Stimulated activated CD4-positive, alpha-beta T cell treated with anti-CD3 and anti-CD28 coated beads, Interleukin-2, amount 100 ng/mL, for 4 hours (primary cell): ENCODE data around the gene B4GALT5.
A peak's percentile ranks its signal among the peaks of the same experiment; 100 is the strongest.
"Not testable (repeated sequence)": the region's sequence is repeated elsewhere in the genome, so short reads cannot be mapped to it uniquely, and the experiment has no call there.

ENCODE experiments used
- DNase-seq: peaks from one replicate; pipeline ENCODE4 v3.0.0-alpha.2; 2020; ENCODE audit warnings: low read depth

Gene B4GALT5

DNA sequence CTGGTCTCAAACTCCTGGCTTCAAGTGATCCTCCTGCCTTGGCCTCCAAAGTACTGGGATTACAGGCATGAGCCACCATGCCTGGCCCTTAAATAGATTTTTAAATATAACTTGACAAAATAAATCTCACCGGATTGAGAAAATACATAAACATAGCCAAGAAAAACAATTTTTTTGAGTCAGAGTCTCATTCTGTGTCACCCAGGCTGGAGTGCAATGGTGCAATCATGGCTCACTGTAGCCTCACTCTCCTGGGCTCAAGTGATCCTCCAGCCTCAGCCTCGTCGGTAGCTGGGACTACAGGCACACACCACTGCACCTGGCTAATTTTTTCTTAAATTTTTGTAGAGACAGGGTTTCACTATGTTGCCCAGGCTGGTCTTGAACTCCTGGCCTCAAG is 85.4 kb downstream of the B4GALT5 start:
- DNase-seq, result not testable (repeated sequence)

GRCh38 chr20:49627329-49627761 is 86.3 kb downstream of the B4GALT5 start:
- no peak for DNase-seq

- DNase-seq, result not testable (repeated sequence)
Measured at GRCh38 chr20:49624988-49625387, 88.7 kb downstream of the B4GALT5 start.

DNA sequence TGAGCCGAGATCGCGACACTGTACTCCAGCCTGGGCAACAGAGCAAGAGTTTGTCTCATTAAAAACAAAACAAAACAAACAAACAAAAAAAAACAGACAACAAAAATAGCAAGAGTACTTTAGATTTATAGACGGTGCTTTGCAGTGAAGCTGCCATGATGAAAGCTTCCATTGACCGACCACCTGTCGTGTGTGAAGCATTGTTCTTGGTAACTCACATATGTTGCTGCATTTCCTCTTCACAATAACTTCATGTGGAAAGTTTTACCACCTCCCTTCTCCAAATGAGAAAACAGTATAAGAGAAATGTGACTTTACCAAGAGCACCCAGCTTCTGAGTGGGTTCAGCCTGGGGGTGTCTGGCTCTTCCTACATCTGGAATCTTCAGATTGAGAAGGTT is 89.4 kb downstream of the B4GALT5 start:
- DNase-seq, result no peak

- no peak for DNase-seq
Measured at GRCh38 chr20:49622243-49622642, 91.4 kb downstream of the B4GALT5 start.

- no peak for DNase-seq
Measured at GRCh38 chr20:49620364-49621240, 93.1 kb downstream of the B4GALT5 start.

DNA sequence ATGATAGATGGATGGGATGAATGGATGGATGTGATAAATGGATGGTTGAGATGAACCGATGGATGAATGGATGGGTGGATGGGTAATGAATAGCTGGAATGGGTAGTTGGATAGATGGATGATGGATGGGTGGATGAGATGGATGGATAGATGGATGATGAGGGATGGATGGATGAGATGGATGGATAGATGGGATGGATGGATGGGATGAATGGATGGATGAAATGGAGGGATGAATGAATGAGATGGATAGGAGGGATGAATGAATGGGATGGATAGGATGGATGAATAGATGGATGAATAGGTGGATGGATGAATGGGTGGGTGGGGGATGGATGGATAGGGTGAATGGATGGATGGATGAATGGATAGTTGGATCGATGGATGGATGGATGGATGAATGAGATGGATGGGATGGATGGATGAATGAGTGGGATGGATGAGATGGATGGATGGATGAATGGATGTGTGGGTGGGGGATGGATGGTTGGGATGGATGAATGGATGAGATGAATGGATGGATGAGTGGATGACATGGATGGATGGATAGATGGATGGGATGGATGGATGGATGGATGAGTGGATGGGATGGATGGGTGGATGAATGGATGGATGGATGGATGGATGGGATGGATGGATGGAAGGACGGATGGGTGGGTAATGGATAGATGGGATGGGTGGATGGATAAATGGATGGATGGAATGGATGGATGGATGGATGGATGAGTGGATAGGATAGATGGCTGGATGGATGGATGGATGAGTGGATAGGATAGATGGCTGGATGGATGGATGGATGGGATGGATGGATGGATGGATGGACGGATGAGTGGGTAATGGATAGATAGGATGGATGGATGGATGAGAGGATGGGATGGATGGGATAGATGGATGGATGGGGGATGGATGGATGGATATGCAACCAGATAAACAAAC is 94.3 kb downstream of the B4GALT5 start:
- DNase-seq, result no peak

GRCh38 chr20:49618289-49618688 is 95.4 kb downstream of the B4GALT5 start:
- no peak for DNase-seq

DNA sequence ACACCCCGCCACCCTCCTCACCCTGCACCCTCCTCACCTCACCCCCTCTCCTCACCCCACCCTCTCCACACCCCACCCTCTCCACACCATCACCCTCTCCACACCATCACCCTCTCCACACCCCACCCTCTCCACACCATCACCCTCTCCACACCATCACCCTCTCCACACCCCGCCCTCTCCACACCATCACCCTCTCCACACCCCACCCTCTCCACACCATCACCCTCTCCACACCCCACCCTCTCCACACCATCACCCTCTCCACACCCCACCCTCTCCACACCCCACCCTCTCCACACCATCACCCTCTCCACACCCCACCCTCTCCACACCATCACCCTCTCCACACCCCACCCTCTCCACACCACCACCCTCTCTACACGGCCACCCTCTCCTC is 96.3 kb downstream of the B4GALT5 start:
- not testable (repeated sequence) for DNase-seq

- DNase-seq, result no peak
Measured at GRCh38 chr20:49616154-49617007, 97.3 kb downstream of the B4GALT5 start.

DNA sequence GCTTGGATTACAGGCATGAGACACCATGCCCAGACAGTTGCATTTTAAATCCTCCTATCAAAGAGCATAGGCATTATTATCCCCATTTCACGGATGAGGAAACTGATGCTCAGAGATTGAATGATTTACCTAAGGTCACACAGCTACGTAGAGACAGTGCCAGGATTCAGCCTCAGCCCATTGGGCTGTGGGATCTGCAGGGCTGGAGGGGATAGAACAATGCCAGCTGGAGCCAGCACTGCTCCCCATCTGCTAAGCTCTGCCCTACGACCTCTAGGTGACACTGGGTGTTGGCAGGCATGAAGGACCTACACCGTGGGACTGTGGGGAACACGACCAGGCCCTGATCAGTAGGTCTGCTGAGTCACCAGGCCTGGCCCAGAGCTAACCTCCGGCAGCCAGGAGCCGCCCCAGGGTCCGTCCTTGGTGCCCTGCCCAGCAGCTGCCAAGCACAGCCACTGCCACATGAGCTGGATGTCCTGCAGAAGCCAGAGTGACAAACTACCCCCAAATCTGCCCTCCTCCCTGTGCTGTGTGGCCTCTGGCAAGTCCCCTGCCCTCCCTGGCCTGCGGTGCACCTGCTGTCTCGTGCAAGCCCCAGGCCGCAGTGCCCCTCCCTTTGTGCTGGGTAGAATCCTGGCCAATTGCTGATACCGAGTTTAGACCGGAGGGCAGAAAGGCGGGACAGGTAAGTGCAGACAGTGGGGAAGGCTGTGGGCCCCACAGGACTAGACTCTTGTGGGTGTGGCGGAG is 98.1 kb downstream of the B4GALT5 start:
- DNase-seq, result no peak

- DNase-seq, result not testable (repeated sequence)
Measured at GRCh38 chr20:49615051-49615400, 98.7 kb downstream of the B4GALT5 start.

DNA sequence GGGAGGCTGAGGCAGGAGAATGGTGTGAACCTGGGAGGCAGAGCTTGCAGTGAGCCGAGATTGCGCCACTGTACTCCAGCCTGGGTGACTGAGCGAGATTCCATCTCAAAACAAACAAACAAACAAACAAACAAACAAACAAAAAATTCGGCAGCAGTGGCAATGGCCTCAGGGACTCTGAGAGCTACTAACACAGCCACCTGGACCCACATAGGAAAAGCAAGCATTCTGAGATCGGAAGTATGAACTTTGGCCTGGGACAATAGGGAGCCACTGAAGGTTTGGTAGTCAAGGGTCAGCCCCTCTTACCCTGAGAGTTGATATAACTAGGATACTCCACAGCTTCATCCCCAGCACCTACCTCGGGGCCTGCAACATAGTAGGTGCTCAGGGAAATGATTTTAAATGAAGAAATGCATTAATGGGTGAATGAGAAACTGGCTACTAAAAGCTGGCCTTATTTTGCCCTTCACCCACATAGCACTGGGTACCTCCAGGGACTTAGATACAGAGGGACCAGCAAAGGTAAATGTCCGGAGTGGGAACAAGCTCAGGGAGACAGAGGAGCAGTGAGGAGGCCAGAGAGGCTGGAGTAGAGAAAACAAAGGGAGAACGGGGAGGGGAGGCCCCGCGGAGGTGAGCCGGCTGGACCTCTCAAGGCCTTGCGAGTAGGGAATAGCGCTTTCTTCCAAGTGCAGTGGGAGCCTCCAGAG is 99.2 kb downstream of the B4GALT5 start:
- DNase-seq, result no peak

- no peak for DNase-seq
Measured at GRCh38 chr20:49612127-49612738, 101.4 kb downstream of the B4GALT5 start.

DNA sequence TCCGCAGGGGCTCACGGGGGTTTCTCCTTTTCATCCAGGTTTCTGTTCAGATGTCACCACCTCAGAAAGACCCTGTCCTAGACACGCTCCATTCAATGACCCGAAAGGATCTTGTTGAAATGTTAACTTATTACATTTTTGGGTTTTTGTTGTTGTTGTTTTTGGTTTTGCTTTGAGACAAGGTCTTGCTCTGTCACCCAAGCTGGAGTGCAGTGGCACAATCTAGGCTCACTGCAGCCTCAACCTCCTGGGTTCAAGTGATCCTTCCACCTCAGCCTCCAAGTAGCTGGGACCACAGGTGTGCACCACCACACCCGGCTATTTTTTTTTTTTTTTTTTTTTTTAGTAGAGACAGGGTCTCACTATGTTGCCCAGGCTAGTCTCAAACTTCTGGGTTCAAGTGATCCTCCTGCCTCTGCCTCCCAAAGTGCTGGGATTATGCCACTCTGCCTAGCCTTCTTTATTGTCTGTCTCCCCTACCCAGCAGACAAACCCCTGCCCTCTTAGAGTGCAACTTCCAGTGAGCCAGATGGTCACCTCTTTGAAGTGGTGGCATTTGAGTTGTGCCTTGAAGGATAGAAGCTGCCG is 102.0 kb downstream of the B4GALT5 start:
- DNase-seq, result not testable (repeated sequence)

GRCh38 chr20:49610691-49611538 is 102.8 kb downstream of the B4GALT5 start:
- peak; percentile 48 for DNase-seq

- DNase-seq, result peak; percentile 55
Measured at GRCh38 chr20:49608752-49609670, 104.7 kb downstream of the B4GALT5 start.

GRCh38 chr20:49607568-49607967 is 106.1 kb downstream of the B4GALT5 start:
- no peak for DNase-seq
